Astrocyte of the spinal cord (primary cell): ENCODE results near the gene LRRC34.

Experiments used
- DNase-seq: peaks from one replicate; pipeline ENCODE4 v3.0.0; 2011; ENCODE audit warnings: low read depth, low spot score
- H3K4me3 ChIP-seq: 2 replicates; pipeline ENCODE4 v1.5.1; 2011; ENCODE audit warnings: low read depth, mild to moderate bottlenecking, low read length, moderate library complexity
- in situ Hi-C: cut with HindIII; loops from 2 replicates; pipeline ENCODE4 v1.10.0; 2017; ENCODE audit warnings: low sequenced_read_pairs
- TF ChIP-seq, protein P1 (sequence below): IDR thresholded peaks from 2 replicates; pipeline ENCODE4 v1.5.1; 2012; ENCODE audit warnings: low read depth, mild to moderate bottlenecking, low read length, inconsistent platforms

The LRRC34 gene

GRCh38 chr3:169809230-169809795 is 3.4 kb downstream of the LRRC34 start:
- no peak for DNase-seq
- TF ChIP-seq, protein P1, sequence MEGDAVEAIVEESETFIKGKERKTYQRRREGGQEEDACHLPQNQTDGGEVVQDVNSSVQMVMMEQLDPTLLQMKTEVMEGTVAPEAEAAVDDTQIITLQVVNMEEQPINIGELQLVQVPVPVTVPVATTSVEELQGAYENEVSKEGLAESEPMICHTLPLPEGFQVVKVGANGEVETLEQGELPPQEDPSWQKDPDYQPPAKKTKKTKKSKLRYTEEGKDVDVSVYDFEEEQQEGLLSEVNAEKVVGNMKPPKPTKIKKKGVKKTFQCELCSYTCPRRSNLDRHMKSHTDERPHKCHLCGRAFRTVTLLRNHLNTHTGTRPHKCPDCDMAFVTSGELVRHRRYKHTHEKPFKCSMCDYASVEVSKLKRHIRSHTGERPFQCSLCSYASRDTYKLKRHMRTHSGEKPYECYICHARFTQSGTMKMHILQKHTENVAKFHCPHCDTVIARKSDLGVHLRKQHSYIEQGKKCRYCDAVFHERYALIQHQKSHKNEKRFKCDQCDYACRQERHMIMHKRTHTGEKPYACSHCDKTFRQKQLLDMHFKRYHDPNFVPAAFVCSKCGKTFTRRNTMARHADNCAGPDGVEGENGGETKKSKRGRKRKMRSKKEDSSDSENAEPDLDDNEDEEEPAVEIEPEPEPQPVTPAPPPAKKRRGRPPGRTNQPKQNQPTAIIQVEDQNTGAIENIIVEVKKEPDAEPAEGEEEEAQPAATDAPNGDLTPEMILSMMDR: no peak
- in situ Hi-C loops: no loop called here
- H3K4me3 ChIP-seq: no peak overlapping the region

DNA sequence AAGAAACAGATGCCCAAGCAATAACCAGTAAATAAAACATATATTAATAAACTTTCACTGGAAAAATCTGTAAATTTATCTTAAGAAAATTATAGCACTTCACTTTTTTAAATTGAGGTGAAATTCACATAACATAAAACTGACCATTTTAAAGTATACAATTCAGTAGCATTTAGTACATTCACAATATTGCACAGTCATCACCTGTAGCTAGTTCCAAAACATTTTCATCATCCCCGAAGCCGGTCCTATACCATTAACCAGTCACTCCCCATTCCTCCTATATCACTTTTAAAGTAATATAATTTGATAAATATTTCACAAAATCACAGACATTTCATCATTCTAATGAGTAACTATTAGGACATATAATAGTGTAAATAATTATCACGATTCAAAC is 8.0 kb downstream of the LRRC34 start:
- H3K4me3 ChIP-seq: no peak overlapping the region
- TF ChIP-seq, protein P1: no peak
- DNase-seq: no peak
- in situ Hi-C loops: no loop called here

DNA sequence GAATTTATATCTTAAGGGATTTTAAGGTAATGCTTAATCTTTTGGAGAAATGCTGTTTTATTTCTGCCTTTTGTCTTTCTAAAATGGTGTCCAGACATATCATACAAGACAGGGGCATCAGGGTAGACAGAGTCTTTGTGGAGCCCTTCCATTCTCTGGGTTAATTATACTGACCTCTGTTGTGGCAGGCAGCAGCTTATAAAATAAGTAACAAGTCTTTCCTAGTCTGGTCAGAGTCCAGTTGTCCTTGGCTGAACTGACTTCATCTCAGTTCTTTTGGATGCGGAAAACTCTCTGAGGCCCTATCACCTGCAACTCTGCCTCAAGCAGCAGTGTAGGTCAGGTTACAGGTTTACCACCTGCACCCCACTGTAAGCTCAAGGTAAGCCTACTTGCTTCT is 20.3 kb downstream of the LRRC34 start:
- no peak for DNase-seq
- no peak overlapping the region for H3K4me3 ChIP-seq
- in situ Hi-C loops: no loop called here
- TF ChIP-seq, protein P1: no peak

- no peak overlapping the region for H3K4me3 ChIP-seq
- TF ChIP-seq, protein P1: no peak
- DNase-seq: peak; percentile 18
- in situ Hi-C loops: no loop called here
Measured at GRCh38 chr3:169790687-169791429, 21.8 kb downstream of the LRRC34 start.

GRCh38 chr3:169790219-169790618 is 22.5 kb downstream of the LRRC34 start:
- no peak for DNase-seq
- H3K4me3 ChIP-seq: no peak overlapping the region
- TF ChIP-seq, protein P1: no peak
- in situ Hi-C loops: no loop called here

- in situ Hi-C loops: no loop called here
- TF ChIP-seq, protein P1: no peak
- DNase-seq: no peak
- H3K4me3 ChIP-seq: no peak overlapping the region
Measured at GRCh38 chr3:169787791-169788190, 24.9 kb downstream of the LRRC34 start.
